H9 (cell line): ENCODE data around the gene VASH1. TPM values are rescaled to one million over a fixed set of nuclear protein-coding genes. Genes with fewer than 3 reads are reported as not detected.

Experiments
- DNase-seq: peaks from one replicate; pipeline ENCODE4 v3.0.0-alpha.2; 2017
- H2AFZ ChIP-seq: one replicate; pipeline ENCODE4 v1.6.1; 2013; ENCODE audit warnings: mild to moderate bottlenecking, low read length, control low read depth, moderate library complexity
- H2AK5ac ChIP-seq: 2 replicates; pipeline ENCODE4 v1.6.1; 2013; ENCODE audit warnings: low read length, control low read depth, mixed read lengths; ENCODE audit not compliant: insufficient read length
- H2BK120ac ChIP-seq: one replicate; pipeline ENCODE4 v1.6.1; 2013; ENCODE audit warnings: low read depth, mild to moderate bottlenecking, low read length, control low read depth, inconsistent platforms; ENCODE audit not compliant: poor library complexity, severe bottlenecking
- H2BK12ac ChIP-seq: 2 replicates; pipeline ENCODE4 v1.6.1; 2013; ENCODE audit warnings: low read length, control low read depth, mixed read lengths, low read depth; ENCODE audit not compliant: insufficient read length
- H2BK15ac ChIP-seq: 2 replicates; pipeline ENCODE4 v1.6.1; 2013; ENCODE audit warnings: low read depth, low read length, control low read depth
- H2BK20ac ChIP-seq: one replicate; pipeline ENCODE4 v1.6.1; 2013; ENCODE audit warnings: low read depth, mild to moderate bottlenecking, low read length, control low read depth, inconsistent platforms; ENCODE audit not compliant: poor library complexity, severe bottlenecking
- H2BK5ac ChIP-seq: 2 replicates; pipeline ENCODE4 v1.6.1; 2013; ENCODE audit warnings: low read length, control low read depth, mixed read lengths; ENCODE audit not compliant: insufficient read length
- H3K14ac ChIP-seq: 2 replicates; pipeline ENCODE4 v1.6.1; 2013; ENCODE audit warnings: low read length, control low read depth; ENCODE audit not compliant: insufficient read depth
- H3K18ac ChIP-seq: 2 replicates; pipeline ENCODE4 v1.6.1; 2013; ENCODE audit warnings: low read depth, mild to moderate bottlenecking, mixed read lengths, low read length, control low read depth; ENCODE audit not compliant: insufficient read length
- H3K23ac ChIP-seq: 2 replicates; pipeline ENCODE4 v1.6.1; 2013; ENCODE audit warnings: low read length, control low read depth, mixed read lengths, low read depth; ENCODE audit not compliant: insufficient read length
- H3K23me2 ChIP-seq: 2 replicates; pipeline ENCODE4 v1.6.1; 2013; ENCODE audit warnings: low read depth, mild to moderate bottlenecking, mixed read lengths, low read length, control low read depth; ENCODE audit not compliant: insufficient read length, poor library complexity, severe bottlenecking
- H3K27ac ChIP-seq: 2 replicates; pipeline ENCODE4 v1.5.1; 2013; ENCODE audit warnings: low read length, control low read depth, mixed read lengths, low read depth; ENCODE audit not compliant: insufficient read length
- H3K27me3 ChIP-seq: 2 replicates; pipeline ENCODE4 v1.6.1; 2013; ENCODE audit warnings: low read length, control low read depth, inconsistent platforms; ENCODE audit not compliant: insufficient read depth
- H3K4ac ChIP-seq: 2 replicates; pipeline ENCODE4 v1.6.1; 2013; ENCODE audit warnings: low read depth, mild to moderate bottlenecking, control low read depth, inconsistent platforms, low read length, moderate library complexity
- H3K4me1 ChIP-seq: 2 replicates; pipeline ENCODE4 v1.6.1; 2013; ENCODE audit warnings: low read length, control low read depth, inconsistent platforms; ENCODE audit not compliant: insufficient read depth
- H3K4me2 ChIP-seq: 2 replicates; pipeline ENCODE4 v1.6.1; 2013; ENCODE audit warnings: low read length, control low read depth, mixed read lengths; ENCODE audit not compliant: insufficient read length, insufficient read depth
- H3K56ac ChIP-seq: 2 replicates; pipeline ENCODE4 v1.6.1; 2013; ENCODE audit warnings: low read depth, mild to moderate bottlenecking, mixed read lengths, low read length, control low read depth; ENCODE audit not compliant: insufficient read length
- H3K79me1 ChIP-seq: 2 replicates; pipeline ENCODE4 v1.6.1; 2013; ENCODE audit warnings: low read depth, mild to moderate bottlenecking, moderate library complexity, low read length, control low read depth, inconsistent platforms; ENCODE audit not compliant: insufficient read depth, poor library complexity, severe bottlenecking
- H3K79me2 ChIP-seq: 2 replicates; pipeline ENCODE4 v1.6.1; 2013; ENCODE audit warnings: low read length, control low read depth, inconsistent platforms; ENCODE audit not compliant: insufficient read depth
- H3K9ac ChIP-seq: 2 replicates; pipeline ENCODE4 v1.6.1; 2013; ENCODE audit warnings: low read length, control low read depth, mixed read lengths; ENCODE audit not compliant: insufficient read length; ENCODE audit errors: extremely low read depth
- H3K9me3 ChIP-seq: one replicate; pipeline ENCODE4 v1.6.1; 2013; ENCODE audit warnings: low read depth, low read length, inconsistent platforms; ENCODE audit not compliant: control insufficient read depth
- H3T11ph ChIP-seq: one replicate; pipeline ENCODE4 v1.6.1; 2013; ENCODE audit warnings: mild to moderate bottlenecking, low read length, control low read depth, inconsistent platforms
- H4K20me1 ChIP-seq: one replicate; pipeline ENCODE4 v1.6.1; 2013; ENCODE audit not compliant: control insufficient read depth, insufficient read length, insufficient read depth
- H4K5ac ChIP-seq: 2 replicates; pipeline ENCODE4 v1.6.1; 2013; ENCODE audit warnings: low read depth, mild to moderate bottlenecking, mixed read lengths, low read length, control low read depth; ENCODE audit not compliant: insufficient read length
- H4K8ac ChIP-seq: replicated peaks from 2 replicates; pipeline ENCODE4 v1.6.1; 2013; ENCODE audit warnings: low read length, control low read depth, mixed read lengths, low read depth; ENCODE audit not compliant: insufficient read length
- H4K91ac ChIP-seq: 2 replicates; pipeline ENCODE4 v1.6.1; 2013; ENCODE audit warnings: low read depth, mild to moderate bottlenecking, moderate library complexity, mixed read lengths, low read length, control low read depth; ENCODE audit not compliant: insufficient read length
- H3K27ac Mint-ChIP-seq, 3 experiments: 2 replicates in 2 of 3; 3 replicates in 1 of 3; pipeline ENCODE4 v1.8.0; 2020 to 2021; ENCODE audit warnings: mixed read lengths in 3 of 3, mild to moderate bottlenecking in 1 of 3, moderate library complexity in 1 of 3
- H3K27me3 Mint-ChIP-seq: 2 replicates; pipeline ENCODE4 v1.8.0; 2021; ENCODE audit warnings: low read depth, mild to moderate bottlenecking, moderate library complexity, mixed read lengths
- H3K36me3 Mint-ChIP-seq, 3 experiments: 2 replicates in 2 of 3; 3 replicates in 1 of 3; pipeline ENCODE4 v1.8.0; 2020 to 2021; ENCODE audit warnings: low read depth in 3 of 3, mixed read lengths in 3 of 3; ENCODE audit not compliant: insufficient read depth in 1 of 3
- H3K4me1 Mint-ChIP-seq, 2 experiments: 2 replicates each; pipeline ENCODE4 v1.8.0; 2020; ENCODE audit warnings: mixed read lengths in 2 of 2
- H3K4me3 Mint-ChIP-seq, 2 experiments: 2 replicates in 1 of 2; 3 replicates in 1 of 2; pipeline ENCODE4 v1.8.0; 2020 to 2021; ENCODE audit warnings: mild to moderate bottlenecking in 2 of 2, mixed read lengths in 2 of 2, moderate library complexity in 1 of 2
- H3K9me3 Mint-ChIP-seq, 2 experiments: 2 replicates in 1 of 2; 3 replicates in 1 of 2; pipeline ENCODE4 v1.8.0; 2020; ENCODE audit warnings: mild to moderate bottlenecking in 2 of 2, mixed read lengths in 2 of 2, moderate library complexity in 1 of 2
- WGBS: extraction: QIAGEN DNeasy Blood & Tissue Kit; methylation state at CpG from one replicate; pipeline ENCODE4 v1.1.7; 2013; ENCODE audit warnings: missing lambda C conversion rate, low lambda C conversion rate, mixed read lengths; ENCODE audit not compliant: insufficient read length; ENCODE audit errors: extremely low coverage; 5-methylcytosine and 5-hydroxymethylcytosine counted together
- total RNA-seq: library from RNA; stranded (reverse); gene quantifications from 2 replicates; pipeline ENCODE4 v1.2.1, GENCODE V29; 2021
- TF ChIP-seq, protein P1 (sequence below): fragments of 200-600 bp; sonication (generic); conservative IDR thresholded peaks from 3 replicates; pipeline ENCODE4 v1.8.0; 2021; ENCODE audit warnings: antibody characterized with exemption, mild to moderate bottlenecking

VASH1 gene
- total RNA-seq, 1 experiment from 2014 or later = 5.8 TPM

DNA sequence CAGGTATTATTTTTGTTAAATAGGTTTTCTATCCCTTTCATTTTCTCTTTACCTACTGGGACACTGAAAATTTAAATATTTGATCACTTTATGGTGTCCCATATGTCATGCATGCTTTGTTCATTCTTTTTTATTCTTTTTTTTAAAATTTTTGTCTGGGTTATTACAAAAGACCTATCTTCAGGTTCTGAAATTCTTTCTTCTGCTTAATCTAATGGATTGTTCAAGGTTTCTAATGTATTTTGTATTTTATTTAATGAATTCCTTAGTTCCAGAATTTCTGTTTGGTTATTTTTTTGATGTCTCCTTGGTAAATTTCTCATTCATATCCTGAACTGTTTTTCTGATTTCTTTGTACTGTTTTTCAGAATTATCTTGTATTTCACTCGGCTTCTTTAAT, 20.2 kb upstream of the VASH1 start:
- Histone ChIP-seq H4K5ac (no peak overlapping the region), H2BK5ac (no peak overlapping the region), H4K8ac (no peak overlapping the region), H3K23me2 (no peaks in the 10 kb centered on the region), H2BK20ac (no peak overlapping the region), H3K23ac (no peak overlapping the region), H2AK5ac (no peak overlapping the region), H3K79me1 (no peaks in the 10 kb centered on the region), H2BK120ac (no peak overlapping the region), H3K27me3 (no peaks in the 10 kb centered on the region), H3K4ac (no peak overlapping the region), H3K27ac (no peak overlapping the region), H4K91ac (no peak overlapping the region), H2BK12ac (no peak overlapping the region), H2BK15ac (no peak overlapping the region), H3K4me2 (no peak overlapping the region), H3T11ph (no peak overlapping the region), H3K56ac (no peak overlapping the region), H3K4me1 (no peaks in the 10 kb centered on the region), H3K14ac (no peak overlapping the region), H3K9ac (no peak overlapping the region), H3K79me2 (no peaks in the 10 kb centered on the region), H4K20me1 (no peaks in the 10 kb centered on the region), H3K18ac (no peak overlapping the region), H3K9me3 (no peaks in the 10 kb centered on the region), H2AFZ (no peak overlapping the region)
- Mint-ChIP-seq H3K27me3 (peaks cover 9% of the 10 kb centered on the region), H3K27ac (no peak overlapping the region), H3K36me3 (peaks cover 8 to 20% (median 14%) of the 10 kb centered on the region in 3 experiments), H3K9me3 (peaks cover 44 to 45% of the 10 kb centered on the region in 2 experiments), H3K4me1 (no peaks in the 10 kb centered on the region), H3K4me3 (no peak overlapping the region)
- no CpG with 5 or more reads among the region's 1 CpG for WGBS
- TF ChIP-seq, protein P1, sequence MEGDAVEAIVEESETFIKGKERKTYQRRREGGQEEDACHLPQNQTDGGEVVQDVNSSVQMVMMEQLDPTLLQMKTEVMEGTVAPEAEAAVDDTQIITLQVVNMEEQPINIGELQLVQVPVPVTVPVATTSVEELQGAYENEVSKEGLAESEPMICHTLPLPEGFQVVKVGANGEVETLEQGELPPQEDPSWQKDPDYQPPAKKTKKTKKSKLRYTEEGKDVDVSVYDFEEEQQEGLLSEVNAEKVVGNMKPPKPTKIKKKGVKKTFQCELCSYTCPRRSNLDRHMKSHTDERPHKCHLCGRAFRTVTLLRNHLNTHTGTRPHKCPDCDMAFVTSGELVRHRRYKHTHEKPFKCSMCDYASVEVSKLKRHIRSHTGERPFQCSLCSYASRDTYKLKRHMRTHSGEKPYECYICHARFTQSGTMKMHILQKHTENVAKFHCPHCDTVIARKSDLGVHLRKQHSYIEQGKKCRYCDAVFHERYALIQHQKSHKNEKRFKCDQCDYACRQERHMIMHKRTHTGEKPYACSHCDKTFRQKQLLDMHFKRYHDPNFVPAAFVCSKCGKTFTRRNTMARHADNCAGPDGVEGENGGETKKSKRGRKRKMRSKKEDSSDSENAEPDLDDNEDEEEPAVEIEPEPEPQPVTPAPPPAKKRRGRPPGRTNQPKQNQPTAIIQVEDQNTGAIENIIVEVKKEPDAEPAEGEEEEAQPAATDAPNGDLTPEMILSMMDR = no peak
- DNase-seq = no peak
